H1 (cell line): ENCODE results near the gene WDR1.

ENCODE experiments used
- CTCF ChIP-seq, 3 experiments: IDR thresholded peaks; 1 replicate in 2 of 3; 2 replicates in 1 of 3; pipeline versions ENCODE4 v1.5.1 to v1.6.1; 2011; ENCODE audit warnings: low read length in 3 of 3, mild to moderate bottlenecking in 3 of 3, inconsistent platforms in 2 of 3, low read depth in 1 of 3, moderate library complexity in 1 of 3; ENCODE audit not compliant: insufficient read depth in 1 of 3; ENCODE audit errors: control extremely low read depth in 1 of 3
- EZH2 ChIP-seq: fragments of 200-600 bp; sonication (generic); IDR thresholded peaks from 2 replicates; pipeline ENCODE4 v1.7.1; 2012; ENCODE audit warnings: low read depth, mild to moderate bottlenecking, moderate library complexity, low read length, inconsistent platforms; ENCODE audit not compliant: severe bottlenecking
- HDAC6 ChIP-seq: IDR thresholded peaks from one replicate; pipeline ENCODE4 v1.7.1; 2012; ENCODE audit warnings: low read depth, mild to moderate bottlenecking, inconsistent platforms, low read length, moderate library complexity
- POLR2AphosphoS5 ChIP-seq: IDR thresholded peaks from 2 replicates; pipeline ENCODE4 v1.6.1; 2011; ENCODE audit warnings: low read depth, low read length
- RAD21 ChIP-seq, 2 experiments: IDR thresholded peaks in 1 of 2; conservative IDR thresholded peaks in 1 of 2; 2 replicates each; pipeline ENCODE4 v1.6.1; 2011; ENCODE audit warnings: low read depth in 2 of 2, low read length in 2 of 2, improper control_type of control experiment in 1 of 2, inconsistent platforms in 1 of 2, mild to moderate bottlenecking in 1 of 2, moderate library complexity in 1 of 2
- SIX5 ChIP-seq: IDR thresholded peaks from 2 replicates; pipeline ENCODE4 v1.6.1; 2011; ENCODE audit warnings: mild to moderate bottlenecking, low read depth, low read length
- SP2 ChIP-seq: IDR thresholded peaks from 2 replicates; pipeline ENCODE4 v1.6.1; 2012; ENCODE audit warnings: mild to moderate bottlenecking, low read length, inconsistent platforms
- SUZ12 ChIP-seq: fragments of 200-600 bp; sonication (generic); IDR thresholded peaks from 2 replicates; pipeline ENCODE4 v1.6.1; 2012; ENCODE audit warnings: mild to moderate bottlenecking, inconsistent platforms, low read length, moderate library complexity, mixed read lengths
- TAF1 ChIP-seq: IDR thresholded peaks from 2 replicates; pipeline ENCODE4 v1.6.1; 2011; ENCODE audit warnings: mild to moderate bottlenecking, low read depth, low read length

DNA sequence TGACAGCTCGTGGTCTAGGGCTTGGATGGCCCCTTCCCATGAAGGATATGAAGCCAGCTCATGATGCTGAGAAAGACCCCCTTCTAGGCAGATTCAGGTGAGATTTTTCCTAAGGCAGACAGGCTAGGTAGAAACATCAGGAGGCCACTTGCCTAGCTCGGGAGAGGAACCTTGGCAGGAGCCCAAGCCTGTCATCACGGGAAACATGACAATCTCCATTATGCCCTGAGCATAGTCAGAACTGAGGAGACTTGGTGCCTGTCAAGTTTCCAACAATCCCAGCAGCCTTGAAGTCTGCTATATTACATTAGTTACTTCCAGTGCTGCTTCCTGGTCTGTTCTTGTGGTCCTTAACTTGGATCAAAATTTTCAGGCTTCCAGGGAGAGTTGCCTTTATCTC is 18.7 kb upstream of the WDR1 start:
- TF ChIP-seq SP2 (no peak), CTCF (IDR thresholded peaks at IDR 0.05; ENCODE audit: control extremely low read depth in 1 of 3, insufficient read depth in 1 of 3, low read depth in 1 of 3, low read length in 3 of 3) (no peak), SUZ12 (no peak), HDAC6 (no peak), RAD21 (IDR thresholded peaks at IDR 0.05 in 1 of 2, conservative IDR thresholded peaks at IDR 0.05 in 1 of 2; ENCODE audit: low read depth in 2 of 2, low read length in 2 of 2) (no peak), POLR2AphosphoS5 (no peak), SIX5 (no peak), TAF1 (no peak), EZH2 (no peak)
